Heart right ventricle (tissue), 16 donors: ENCODE measurements around the gene BOK. TPM values are rescaled to one million over a fixed set of nuclear protein-coding genes. Genes with fewer than 3 reads are reported as not detected.
"Not testable (repeated sequence)": the region's sequence is repeated elsewhere in the genome, so short reads cannot be mapped to it uniquely, and the experiment has no call there.

Experiments
- ATAC-seq, 8 donors: fragments of 200-7000 bp; cut with Tn5 transposase; one replicate each; pipeline ENCODE4 v1.9.1; 2020; ENCODE audit warnings: mild to moderate bottlenecking in 8 of 8, moderate library complexity in 8 of 8, moderate number of reproducible peaks in 1 of 8
- DNase-seq, 2 donors: peaks; one replicate each; pipeline ENCODE4 v3.0.0-alpha.2; 2020
- H3K27ac ChIP-seq, 10 donors: fragments of 200-600 bp; sonication (generic) in 2 of 10; one replicate each; pipeline versions ENCODE4 v1.5.0 to v1.8.0; 2020 to 2022; ENCODE audit warnings: mild to moderate bottlenecking in 3 of 10
- H3K27me3 ChIP-seq, 7 donors: fragments of 200-600 bp; one replicate each; pipeline ENCODE4 v1.8.0; 2021 to 2022; ENCODE audit warnings: mild to moderate bottlenecking in 2 of 7
- H3K36me3 ChIP-seq, 9 donors: fragments of 200-600 bp; sonication (generic) in 1 of 9; one replicate each; pipeline versions ENCODE4 v1.5.0 to v1.8.0; 2020 to 2022; ENCODE audit warnings: mild to moderate bottlenecking in 2 of 9
- H3K4me1 ChIP-seq, 9 donors: fragments of 200-600 bp; sonication (generic) in 1 of 9; one replicate each; pipeline versions ENCODE4 v1.5.0 to v1.8.0; 2020 to 2022; ENCODE audit warnings: mild to moderate bottlenecking in 4 of 9
- H3K4me3 ChIP-seq, 10 donors: fragments of 200-600 bp; sonication (generic) in 2 of 10; one replicate each; pipeline versions ENCODE4 v1.5.0 to v1.8.0; 2020 to 2022; ENCODE audit warnings: mild to moderate bottlenecking in 7 of 10, moderate library complexity in 2 of 10
- H3K9me3 ChIP-seq, 11 donors: fragments of 200-600 bp in 10 of 11; sonication (generic) in 2 of 11; one replicate each; pipeline versions ENCODE4 v1.5.0 to v1.8.0; 2013 to 2022; ENCODE audit warnings: mild to moderate bottlenecking in 2 of 11, control low read depth in 1 of 11, moderate library complexity in 1 of 11
- WGBS, 2 donors: extraction: QIAGEN DNeasy Blood & Tissue Kit; methylation state at CpG; one replicate each; pipeline ENCODE4 v1.1.7; 2013; ENCODE audit warnings: inconsistent platforms in 1 of 2; 5-methylcytosine and 5-hydroxymethylcytosine counted together
- intact Hi-C, 10 donors: fragments of 100-400 bp; cut with DNase I; formaldehyde crosslinking; loops; one replicate each; pipeline versions ENCODE4 v1.11.1 to v1.14.2; 2022
- polyA plus RNA-seq, 2 donors: library from polyadenylated mRNA; stranded (reverse); fragments of 200-250 nt; gene quantifications; one replicate each; pipeline ENCODE4 v1.2.3, GENCODE V29; 2013
- total RNA-seq, 10 donors: library from RNA; stranded (reverse); fragmentation: NEBNext Ultra II Directional in 3 of 10; extraction: Animal tissue kit (Norgen Biotek cat#: 25700) in 3 of 10; gene quantifications; one replicate each; pipeline versions ENCODE4 v1.2.1 to v1.2.4, GENCODE V29; 2021 to 2023
- TF ChIP-seq, protein P1 (sequence below), 9 donors: fragments of 200-600 bp; sonication (generic) in 2 of 9; IDR thresholded peaks; one replicate each; pipeline versions ENCODE4 v1.5.0 to v1.8.0; 2021 to 2022; ENCODE audit warnings: antibody characterized with exemption in 9 of 9, mild to moderate bottlenecking in 5 of 9, moderate library complexity in 1 of 9
- donor health status: Arrhythmogenic right ventricular cardiomyopathy.
- donor health status: ischemic (EF 13 %, LVEDD 7.1; RV severe dilation, severe dysfunction).
- donor health status: healthy with polysubstance abuse.
- donor health status: DM: no; HTN: yes; CAD: no.
- donor health status: DM: no; HTN: no; CAD: no.
- donor health status: ischemic (EF 25% LVEDD 6.9; RV normal size, moderate dysfunction).
- donor health status: ischemic (EF 25% LVEDD 5.7; RV mildly dilated, moderate dysfunction).
- donor health status: healthy.
- donor health status: DM: yes; HTN: yes; CAD: no.
- donor health status: Ischemic cardiomyopathy.
- donor health status: ischemic (EF 35%, LVEDD 5.7; RV mildly dilated, moderate dysfunction).
- donor health status: nonischemic (EF 11% LVEDD 7.7; RV severe dilation, severe dysfunction).
- donor health status: DM: yes; HTN: yes; CAD: no.
- donor health status: PGD.
- donor health status: ischemic (EF 29% LVEDD 5.4; RV normal size, mild dysfunction).
- donor health status: nonischemic (EF 23%, LVEDD 6.1; RV moderate dilation, normal function).

The BOK gene
- total and polyA plus RNA-seq, 12 donors = 1.6 to 15.6 (median 3.3) TPM

DNA sequence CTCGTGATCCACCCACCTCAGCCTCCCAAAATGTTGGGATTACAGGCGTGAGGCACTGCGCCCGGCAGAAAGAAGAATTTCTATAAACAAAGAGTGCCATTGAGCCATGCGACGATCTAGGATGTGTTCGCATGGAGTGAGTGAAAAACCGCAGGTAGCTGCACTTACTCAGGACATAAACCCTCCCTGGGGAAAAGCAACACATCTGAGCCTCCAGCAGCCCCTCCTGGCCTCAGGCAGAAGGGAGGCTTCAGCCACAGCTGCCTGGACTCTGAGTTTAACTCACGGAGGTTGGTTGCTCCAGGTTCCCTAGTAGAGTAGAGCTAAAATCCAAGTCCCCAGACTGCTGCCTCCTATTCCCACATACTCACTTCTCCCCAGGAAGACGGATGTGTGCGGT, 38.9 kb upstream of the BOK start:
- intact Hi-C loops = no loop called here
- no peaks in the 10 kb centered on the region for H3K4me1 ChIP-seq
- TF ChIP-seq, protein P1, sequence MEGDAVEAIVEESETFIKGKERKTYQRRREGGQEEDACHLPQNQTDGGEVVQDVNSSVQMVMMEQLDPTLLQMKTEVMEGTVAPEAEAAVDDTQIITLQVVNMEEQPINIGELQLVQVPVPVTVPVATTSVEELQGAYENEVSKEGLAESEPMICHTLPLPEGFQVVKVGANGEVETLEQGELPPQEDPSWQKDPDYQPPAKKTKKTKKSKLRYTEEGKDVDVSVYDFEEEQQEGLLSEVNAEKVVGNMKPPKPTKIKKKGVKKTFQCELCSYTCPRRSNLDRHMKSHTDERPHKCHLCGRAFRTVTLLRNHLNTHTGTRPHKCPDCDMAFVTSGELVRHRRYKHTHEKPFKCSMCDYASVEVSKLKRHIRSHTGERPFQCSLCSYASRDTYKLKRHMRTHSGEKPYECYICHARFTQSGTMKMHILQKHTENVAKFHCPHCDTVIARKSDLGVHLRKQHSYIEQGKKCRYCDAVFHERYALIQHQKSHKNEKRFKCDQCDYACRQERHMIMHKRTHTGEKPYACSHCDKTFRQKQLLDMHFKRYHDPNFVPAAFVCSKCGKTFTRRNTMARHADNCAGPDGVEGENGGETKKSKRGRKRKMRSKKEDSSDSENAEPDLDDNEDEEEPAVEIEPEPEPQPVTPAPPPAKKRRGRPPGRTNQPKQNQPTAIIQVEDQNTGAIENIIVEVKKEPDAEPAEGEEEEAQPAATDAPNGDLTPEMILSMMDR (IDR thresholded peaks at IDR 0.05) = no peak
- DNase-seq = no peak
- H3K9me3 ChIP-seq = no peaks in the 10 kb centered on the region
- H3K36me3 ChIP-seq = no peaks in the 10 kb centered on the region
- H3K27ac ChIP-seq = no peak overlapping the region
- H3K27me3 ChIP-seq = peaks cover 0 to 20% (median 9%) of the 10 kb centered on the region in 7 donors
- H3K4me3 ChIP-seq = no peak overlapping the region
- WGBS, 2 donors = 78 to 86% methylated on average over 11 of the region's 11 CpGs
- ATAC-seq = no peak

DNA sequence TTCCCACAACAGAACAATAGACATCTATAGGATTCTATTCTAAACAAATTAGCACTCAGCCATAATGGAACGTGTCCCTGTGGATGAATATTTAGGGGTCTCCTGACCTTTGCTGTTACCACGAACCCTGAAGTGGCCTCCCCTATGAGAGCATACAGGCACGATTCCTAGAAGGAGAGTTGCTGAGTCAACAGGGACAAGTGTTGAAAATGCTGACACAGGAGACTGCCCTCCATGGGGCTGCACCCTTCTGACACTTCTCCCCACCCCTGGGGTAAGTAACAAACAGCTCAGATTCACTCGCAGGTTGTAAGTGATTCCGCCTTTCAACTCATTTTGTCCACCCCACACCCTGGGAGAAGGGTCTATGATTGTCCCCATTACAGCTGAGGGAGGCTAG, 36.1 kb upstream of the BOK start:
- Histone ChIP-seq H3K27me3 (peaks cover 0 to 20% (median 9%) of the 10 kb centered on the region in 7 donors), H3K4me1 (no peaks in the 10 kb centered on the region), H3K27ac (no peak overlapping the region), H3K9me3 (peaks cover 0 to 5% (median 0%) of the 10 kb centered on the region in 11 donors), H3K36me3 (no peaks in the 10 kb centered on the region), H3K4me3 (no peak overlapping the region)
- DNase-seq = no peak
- no peak for ATAC-seq
- TF ChIP-seq, protein P1 (IDR thresholded peaks at IDR 0.05) = no peak
- intact Hi-C loops = no loop called here
- 79 to 88% methylated on average over 5 of the region's 5 CpGs for WGBS, 2 donors

DNA sequence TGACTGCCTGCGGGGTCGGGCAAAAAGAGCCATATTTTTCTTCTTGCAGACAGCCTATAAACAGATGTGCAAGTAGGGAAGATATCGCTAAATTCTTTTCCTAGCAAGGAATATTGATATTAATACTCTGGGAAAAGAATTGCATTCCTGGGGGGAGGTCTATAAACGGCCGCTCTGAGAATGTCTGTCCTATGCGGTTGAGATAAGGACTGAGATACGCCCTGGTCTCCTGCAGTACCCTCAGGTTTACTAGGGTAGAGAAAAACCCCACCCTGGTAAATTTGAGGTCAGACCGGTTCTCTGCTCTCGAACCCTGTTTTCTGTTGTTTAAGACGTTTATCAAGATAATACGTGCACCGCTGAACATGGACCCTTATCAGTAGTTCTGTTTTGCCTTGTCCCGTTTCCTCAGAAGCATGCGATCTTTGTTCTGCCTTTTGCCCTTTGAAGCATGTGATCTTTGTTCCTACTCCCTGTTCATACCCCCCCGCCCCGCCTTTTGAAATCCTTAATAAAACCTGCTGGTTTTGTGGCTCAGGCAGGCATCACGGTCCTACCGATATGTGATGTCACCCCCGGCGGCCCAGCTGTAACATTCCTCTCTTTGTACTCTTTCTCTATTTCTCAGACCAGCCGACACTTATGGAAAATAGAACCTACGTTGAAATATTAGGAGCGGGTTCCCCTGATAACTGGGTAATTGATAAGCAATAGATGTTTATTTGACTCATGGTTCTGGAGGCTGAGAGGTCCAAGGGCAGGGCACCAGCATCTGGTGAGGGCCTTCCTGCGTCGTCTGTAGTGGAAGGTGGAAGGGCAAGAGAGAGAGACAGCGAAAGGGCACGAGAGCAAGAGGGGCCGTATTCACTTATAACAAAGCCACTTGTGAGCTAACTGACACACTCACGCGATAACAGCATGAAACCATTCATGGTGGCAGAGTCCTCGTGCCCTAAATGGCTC, 32.4 kb upstream of the BOK start:
- not testable (repeated sequence) for H3K36me3 ChIP-seq

DNA sequence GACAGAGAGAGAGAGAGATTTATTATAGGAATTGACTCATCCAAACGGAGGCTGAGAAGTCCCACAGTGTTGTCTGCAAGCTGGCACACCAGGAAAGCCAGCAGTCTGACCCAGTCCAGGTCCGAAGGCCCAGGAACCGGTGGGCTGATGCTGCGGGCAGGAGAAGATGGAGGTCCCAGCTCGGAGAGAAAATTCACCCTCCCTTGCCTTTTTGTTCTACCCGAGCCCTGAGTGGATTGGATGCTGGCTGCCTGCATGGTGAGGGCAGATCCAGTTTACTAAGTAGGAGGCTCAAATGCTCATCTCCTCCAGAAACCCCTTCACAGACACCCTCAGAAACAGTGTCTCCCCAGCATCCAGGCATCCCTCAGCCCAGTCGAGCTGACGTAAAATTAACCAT, 28.0 kb upstream of the BOK start:
- H3K9me3 ChIP-seq = peaks cover 0 to 4% (median 0%) of the 10 kb centered on the region in 11 donors
- no peak overlapping the region for H3K27ac ChIP-seq
- no peaks in the 10 kb centered on the region for H3K27me3 ChIP-seq
- DNase-seq (no peak), ATAC-seq (no peak)
- WGBS, 2 donors = 69 to 74% methylated on average over 8 of the region's 8 CpGs
- intact Hi-C loops = no loop called here
- H3K36me3 ChIP-seq = no peaks in the 10 kb centered on the region
- H3K4me3 ChIP-seq = no peak overlapping the region
- TF ChIP-seq, protein P1 (IDR thresholded peaks at IDR 0.05) = no peak
- H3K4me1 ChIP-seq = no peaks in the 10 kb centered on the region

More for the DNA sequence above, 32.4 kb upstream of the BOK start:
- DNase-seq, H3K27ac ChIP-seq, ATAC-seq, H3K4me3 ChIP-seq, intact Hi-C loops, H3K9me3 ChIP-seq, H3K4me1 ChIP-seq: not testable (repeated sequence)
- 93% methylated on average over 31 of the region's 31 CpGs for WGBS, 2 donors
- H3K27me3 ChIP-seq = peaks cover 0 to 13% (median 4%) of the 10 kb centered on the region in 7 donors
